ENCODE results near the gene CACNA1I.

DNA sequence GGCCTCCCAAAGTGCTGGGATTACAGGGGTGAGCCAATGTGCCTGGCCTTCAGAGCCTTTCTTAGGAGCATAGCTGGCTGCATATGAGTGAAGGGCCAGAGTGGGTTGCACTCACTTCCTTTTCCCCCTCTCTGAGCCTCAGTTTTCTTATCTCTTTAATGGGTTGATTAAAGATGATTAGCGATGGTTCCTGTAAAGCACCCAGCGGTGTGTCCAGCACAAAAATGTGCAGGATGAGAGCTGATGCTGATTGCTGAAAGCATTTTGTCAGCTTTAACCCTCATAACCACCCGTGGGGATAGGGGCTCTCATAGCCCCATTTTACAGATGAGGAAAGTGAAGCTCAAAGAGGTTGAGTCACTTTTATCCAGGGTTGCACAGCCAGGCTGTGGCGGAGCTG is 5.5 kb downstream of the CACNA1I start:
- TF ChIP-seq, protein P1, sequence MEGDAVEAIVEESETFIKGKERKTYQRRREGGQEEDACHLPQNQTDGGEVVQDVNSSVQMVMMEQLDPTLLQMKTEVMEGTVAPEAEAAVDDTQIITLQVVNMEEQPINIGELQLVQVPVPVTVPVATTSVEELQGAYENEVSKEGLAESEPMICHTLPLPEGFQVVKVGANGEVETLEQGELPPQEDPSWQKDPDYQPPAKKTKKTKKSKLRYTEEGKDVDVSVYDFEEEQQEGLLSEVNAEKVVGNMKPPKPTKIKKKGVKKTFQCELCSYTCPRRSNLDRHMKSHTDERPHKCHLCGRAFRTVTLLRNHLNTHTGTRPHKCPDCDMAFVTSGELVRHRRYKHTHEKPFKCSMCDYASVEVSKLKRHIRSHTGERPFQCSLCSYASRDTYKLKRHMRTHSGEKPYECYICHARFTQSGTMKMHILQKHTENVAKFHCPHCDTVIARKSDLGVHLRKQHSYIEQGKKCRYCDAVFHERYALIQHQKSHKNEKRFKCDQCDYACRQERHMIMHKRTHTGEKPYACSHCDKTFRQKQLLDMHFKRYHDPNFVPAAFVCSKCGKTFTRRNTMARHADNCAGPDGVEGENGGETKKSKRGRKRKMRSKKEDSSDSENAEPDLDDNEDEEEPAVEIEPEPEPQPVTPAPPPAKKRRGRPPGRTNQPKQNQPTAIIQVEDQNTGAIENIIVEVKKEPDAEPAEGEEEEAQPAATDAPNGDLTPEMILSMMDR (conservative IDR thresholded peaks at IDR 0.05; ENCODE audit: low read depth in 2 of 2), result no peak
- TF ChIP-seq STAT1 (IDR thresholded peaks at IDR 0.05; ENCODE audit: unreplicated experiment) (no peak), EZH2 (IDR thresholded peaks at IDR 0.05; ENCODE audit: low read depth, unreplicated experiment) (no peak), POLR2AphosphoS5 (IDR thresholded peaks at IDR 0.05; ENCODE audit: low read depth) (no peak), JUNB (IDR thresholded peaks at IDR 0.05; ENCODE audit: unreplicated experiment) (no peak), NANOG (IDR thresholded peaks at IDR 0.05; ENCODE audit: borderline replicate concordance) (no peak), EZH2phosphoT487 (IDR thresholded peaks at IDR 0.05; ENCODE audit: unreplicated experiment) (no peak), CREB1 (CRISPR knock-in tag; IDR thresholded peaks at IDR 0.05; ENCODE audit: low read depth) (no peak)
- TF ChIP-seq, protein P2, sequence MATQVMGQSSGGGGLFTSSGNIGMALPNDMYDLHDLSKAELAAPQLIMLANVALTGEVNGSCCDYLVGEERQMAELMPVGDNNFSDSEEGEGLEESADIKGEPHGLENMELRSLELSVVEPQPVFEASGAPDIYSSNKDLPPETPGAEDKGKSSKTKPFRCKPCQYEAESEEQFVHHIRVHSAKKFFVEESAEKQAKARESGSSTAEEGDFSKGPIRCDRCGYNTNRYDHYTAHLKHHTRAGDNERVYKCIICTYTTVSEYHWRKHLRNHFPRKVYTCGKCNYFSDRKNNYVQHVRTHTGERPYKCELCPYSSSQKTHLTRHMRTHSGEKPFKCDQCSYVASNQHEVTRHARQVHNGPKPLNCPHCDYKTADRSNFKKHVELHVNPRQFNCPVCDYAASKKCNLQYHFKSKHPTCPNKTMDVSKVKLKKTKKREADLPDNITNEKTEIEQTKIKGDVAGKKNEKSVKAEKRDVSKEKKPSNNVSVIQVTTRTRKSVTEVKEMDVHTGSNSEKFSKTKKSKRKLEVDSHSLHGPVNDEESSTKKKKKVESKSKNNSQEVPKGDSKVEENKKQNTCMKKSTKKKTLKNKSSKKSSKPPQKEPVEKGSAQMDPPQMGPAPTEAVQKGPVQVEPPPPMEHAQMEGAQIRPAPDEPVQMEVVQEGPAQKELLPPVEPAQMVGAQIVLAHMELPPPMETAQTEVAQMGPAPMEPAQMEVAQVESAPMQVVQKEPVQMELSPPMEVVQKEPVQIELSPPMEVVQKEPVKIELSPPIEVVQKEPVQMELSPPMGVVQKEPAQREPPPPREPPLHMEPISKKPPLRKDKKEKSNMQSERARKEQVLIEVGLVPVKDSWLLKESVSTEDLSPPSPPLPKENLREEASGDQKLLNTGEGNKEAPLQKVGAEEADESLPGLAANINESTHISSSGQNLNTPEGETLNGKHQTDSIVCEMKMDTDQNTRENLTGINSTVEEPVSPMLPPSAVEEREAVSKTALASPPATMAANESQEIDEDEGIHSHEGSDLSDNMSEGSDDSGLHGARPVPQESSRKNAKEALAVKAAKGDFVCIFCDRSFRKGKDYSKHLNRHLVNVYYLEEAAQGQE (IDR thresholded peaks at IDR 0.05; ENCODE audit: unreplicated experiment), result no peak
- TF ChIP-seq, protein P3, sequence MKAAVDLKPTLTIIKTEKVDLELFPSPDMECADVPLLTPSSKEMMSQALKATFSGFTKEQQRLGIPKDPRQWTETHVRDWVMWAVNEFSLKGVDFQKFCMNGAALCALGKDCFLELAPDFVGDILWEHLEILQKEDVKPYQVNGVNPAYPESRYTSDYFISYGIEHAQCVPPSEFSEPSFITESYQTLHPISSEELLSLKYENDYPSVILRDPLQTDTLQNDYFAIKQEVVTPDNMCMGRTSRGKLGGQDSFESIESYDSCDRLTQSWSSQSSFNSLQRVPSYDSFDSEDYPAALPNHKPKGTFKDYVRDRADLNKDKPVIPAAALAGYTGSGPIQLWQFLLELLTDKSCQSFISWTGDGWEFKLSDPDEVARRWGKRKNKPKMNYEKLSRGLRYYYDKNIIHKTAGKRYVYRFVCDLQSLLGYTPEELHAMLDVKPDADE (IDR thresholded peaks at IDR 0.05), result no peak

All from GM23338 (cell line).